Measurements from ENCODE around the gene AQP7. TPM values are rescaled to one million over a fixed set of nuclear protein-coding genes. Genes with fewer than 3 reads are reported as not detected.
A peak's percentile ranks its signal among the peaks of the same experiment; 100 is the strongest.

Gene AQP7
- total and polyA plus RNA-seq, 11 donors, result 32.1 to 252 (median 113) TPM

DNA sequence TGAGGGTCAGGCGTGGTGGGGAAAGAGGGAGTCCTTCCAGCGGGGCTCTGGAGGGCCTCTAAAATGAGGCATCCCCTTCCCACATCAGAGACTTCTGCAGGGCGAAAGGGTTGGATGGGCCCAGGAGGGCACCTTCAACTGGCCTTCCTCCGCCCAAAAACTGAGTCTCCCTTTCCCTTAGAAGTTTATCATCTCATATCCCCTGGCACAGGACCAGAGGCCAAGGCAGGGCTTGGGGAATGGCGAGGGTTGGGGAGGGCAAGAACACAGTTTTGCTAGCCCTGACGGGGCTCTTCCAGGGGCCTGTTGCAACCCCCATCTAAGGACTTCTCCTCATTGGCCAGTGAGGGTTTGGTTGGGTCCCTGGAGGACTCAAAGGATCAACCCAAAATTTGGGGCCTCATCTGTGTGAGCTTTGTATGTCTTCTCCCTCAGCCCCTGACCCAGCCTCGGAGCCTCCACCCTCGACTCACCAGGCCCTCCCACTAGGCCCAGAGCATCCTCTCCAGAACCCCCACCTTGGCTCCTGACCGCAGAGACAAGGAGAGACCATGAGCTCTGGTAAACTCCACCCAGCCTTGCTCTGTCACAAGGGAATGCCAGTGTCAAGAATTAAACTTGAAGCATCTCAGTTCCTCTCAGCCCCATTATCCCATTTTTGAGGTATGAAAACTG lies 24.1 kb downstream of the AQP7 start:
- DNase-seq (no peak), ATAC-seq (no peak)
- no peaks in the 10 kb centered on the region for H3K27me3 ChIP-seq
- no peaks in the 10 kb centered on the region for H3K9me3 ChIP-seq
- H3K4me1 ChIP-seq, result peaks cover 0 to 37% (median 16%) of the 10 kb centered on the region in 12 donors
- peaks cover 0 to 2% (median 0%) of the 10 kb centered on the region in 9 donors for H3K36me3 ChIP-seq
- 79 to 97% (median 83%) methylated on average over 8 to 9 of the region's 9 CpGs for WGBS, 4 donors
- no peak for TF ChIP-seq POLR2A (IDR thresholded peaks at IDR 0.05)
- no peak for TF ChIP-seq CTCF (IDR thresholded peaks at IDR 0.05)
- H3K4me3 ChIP-seq, result no peak overlapping the region
- intact Hi-C loops (cut with DNase I), result loop anchor here in 4 of 10 donors (5.0 kb wide), 4 partner anchors 39 to 139 kb away; partner anchors contain the start of gene AQP3 (in 1 of the 4)
- H3K27ac ChIP-seq, result no peak overlapping the region

DNA sequence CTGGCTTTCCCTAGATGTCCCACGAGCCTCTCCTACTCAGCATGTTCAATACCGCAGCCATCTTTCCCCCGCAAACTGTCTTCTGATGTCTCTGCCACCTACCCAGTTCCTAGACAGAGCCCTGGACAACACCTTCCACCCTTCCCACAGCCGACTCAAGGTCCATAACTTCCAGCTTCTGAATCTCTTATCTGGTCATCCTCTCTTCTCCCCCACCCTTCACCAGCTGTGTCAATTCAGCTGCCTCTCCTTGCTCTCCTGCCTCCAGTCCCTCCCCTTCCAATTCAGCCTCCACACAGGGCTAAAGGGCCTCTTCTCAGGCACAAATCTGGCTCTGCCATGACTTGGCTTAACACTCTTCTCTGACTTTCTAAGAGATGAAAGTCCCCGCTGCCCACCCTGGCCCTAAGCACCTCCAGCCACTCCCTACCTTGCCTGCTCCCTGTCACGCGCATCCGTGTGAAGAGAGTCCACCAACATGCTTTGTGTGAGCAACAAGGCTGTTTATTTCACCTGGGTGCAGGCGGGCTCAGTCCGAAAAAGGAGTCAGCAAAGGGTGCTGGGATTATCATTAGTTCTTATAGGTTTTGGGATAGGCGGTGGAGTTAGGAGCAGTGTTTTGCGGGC lies 25.2 kb downstream of the AQP7 start:
- Histone ChIP-seq H3K4me3 (no peak overlapping the region), H3K27me3 (no peaks in the 10 kb centered on the region), H3K4me1 (peaks cover 0 to 37% (median 16%) of the 10 kb centered on the region in 12 donors), H3K9me3 (no peaks in the 10 kb centered on the region), H3K27ac (no peak overlapping the region), H3K36me3 (peaks cover 0 to 7% (median 0%) of the 10 kb centered on the region in 9 donors)
- ATAC-seq (no peak), DNase-seq (no peak)
- no peak for TF ChIP-seq POLR2A (IDR thresholded peaks at IDR 0.05)
- no peak for TF ChIP-seq CTCF (IDR thresholded peaks at IDR 0.05)
- 93 to 96% (median 94%) methylated on average over 12 of the region's 12 CpGs for WGBS, 4 donors
- intact Hi-C loops (cut with DNase I), result loop anchor here in 5 of 10 donors (2.0 to 5.0 kb wide), 5 partner anchors 36 to 140 kb away; partner anchors contain the start of gene AQP3 (in 1 of the 5)

DNA sequence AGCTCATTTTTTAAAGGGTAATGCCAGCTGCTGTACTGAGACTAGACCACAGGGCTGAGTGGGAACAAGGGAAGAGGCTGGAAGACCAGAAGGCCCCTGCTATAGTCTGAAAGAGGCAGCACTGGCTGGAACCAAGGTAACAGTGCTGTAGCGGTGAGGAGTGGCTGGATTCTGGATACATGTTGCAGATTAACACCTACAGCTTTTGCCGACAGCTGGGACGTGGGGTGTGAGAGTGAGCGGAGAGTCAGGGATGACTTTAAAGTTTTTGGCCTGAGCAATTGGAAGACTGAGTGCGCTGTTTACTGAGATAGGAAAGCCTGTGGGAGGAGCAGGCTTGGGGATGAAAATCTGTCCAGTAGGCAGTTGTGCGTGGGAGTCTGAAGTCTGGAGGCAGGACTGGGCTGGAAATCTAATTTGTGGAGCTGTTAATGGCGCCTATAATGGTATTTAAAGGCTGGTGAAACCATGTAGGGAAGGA lies 26.5 kb downstream of the AQP7 start:
- intact Hi-C loops (cut with DNase I), result loop anchor here in 9 of 10 donors (1.0 to 5.0 kb wide), 11 partner anchors 29 to 141 kb away; partner anchors contain the start of gene AQP3 (in 1 of the 9)
- TF ChIP-seq POLR2A (IDR thresholded peaks at IDR 0.05) (no peak), CTCF (IDR thresholded peaks at IDR 0.05) (no peak)

More for the DNA sequence above, 26.5 kb downstream of the AQP7 start:
- 59 to 75% (median 72%) methylated on average over 7 of the region's 7 CpGs for WGBS, 4 donors
- Histone ChIP-seq H3K9me3 (no peaks in the 10 kb centered on the region), H3K36me3 (peaks cover 0 to 21% (median 11%) of the 10 kb centered on the region in 9 donors), H3K4me3 (no peak overlapping the region), H3K27ac (peak overlapping the region in 9 of 12 donors; percentile 10 to 60 (median 47)), H3K4me1 (peaks cover 0 to 32% (median 16%) of the 10 kb centered on the region in 12 donors), H3K27me3 (no peaks in the 10 kb centered on the region)
- no peak for DNase-seq
- ATAC-seq, result peak in 2 of 4 donors; percentile 8 to 17

Measured in heart left ventricle (tissue), 16 donors.